Neural crest cell (in vitro differentiated cells): ENCODE data around the gene CGNL1. TPM values are rescaled to one million over a fixed set of nuclear protein-coding genes. Genes with fewer than 3 reads are reported as not detected.

Source experiments
- DNase-seq: peaks from one replicate; pipeline ENCODE4 v3.0.0; 2021; ENCODE audit warnings: low read depth, mixed read lengths, low spot score
- H3K27ac Mint-ChIP-seq: one replicate; pipeline ENCODE4 v1.8.0; 2021; ENCODE audit warnings: mild to moderate bottlenecking, mixed read lengths; ENCODE audit not compliant: unreplicated experiment
- H3K27me3 Mint-ChIP-seq: 2 replicates; pipeline ENCODE4 v1.8.0; 2021; ENCODE audit warnings: low read depth, mild to moderate bottlenecking, mixed read lengths
- H3K36me3 Mint-ChIP-seq: 2 replicates; pipeline ENCODE4 v1.8.0; 2021; ENCODE audit warnings: low read depth, mild to moderate bottlenecking, mixed read lengths
- H3K4me1 Mint-ChIP-seq: 2 replicates; pipeline ENCODE4 v1.8.0; 2021; ENCODE audit warnings: mixed read lengths
- H3K4me3 Mint-ChIP-seq: one replicate; pipeline ENCODE4 v1.8.0; 2021; ENCODE audit warnings: mild to moderate bottlenecking, mixed read lengths
- H3K9me3 Mint-ChIP-seq: 2 replicates; pipeline ENCODE4 v1.8.0; 2021; ENCODE audit warnings: mixed read lengths
- total RNA-seq: library from RNA; stranded (reverse); gene quantifications from 2 replicates; pipeline ENCODE4 v1.2.1, GENCODE V29; 2021
- TF ChIP-seq, protein P1 (sequence below): fragments of 200-600 bp; sonication (generic); conservative IDR thresholded peaks from 2 replicates; pipeline ENCODE4 v1.5.0; 2021; ENCODE audit warnings: antibody characterized with exemption, mild to moderate bottlenecking

CGNL1 gene
- total RNA-seq, 1 donor from 2014 or later = 1.2 TPM

DNA sequence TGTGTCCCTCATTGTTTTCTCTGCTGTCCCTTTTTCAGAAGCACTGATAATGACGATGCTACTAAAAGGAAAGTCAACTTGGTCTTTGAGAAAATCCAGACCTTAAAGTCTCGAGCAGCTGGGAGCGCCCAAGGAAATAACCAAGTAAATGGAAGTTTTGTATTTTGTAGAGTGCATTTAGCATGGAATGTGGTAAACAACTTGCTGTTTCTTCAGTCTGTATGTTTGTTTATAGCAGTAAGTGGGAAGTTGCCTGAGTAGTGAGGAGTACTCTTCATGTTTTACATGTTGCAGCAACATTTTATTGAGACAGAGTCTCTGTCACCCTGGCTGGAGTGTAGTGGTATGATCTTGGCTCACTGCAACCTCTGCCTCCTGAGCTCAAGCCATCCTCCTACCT lies 66.0 kb downstream of the CGNL1 start:
- Mint-ChIP-seq H3K4me3 (no peak overlapping the region), H3K27ac (no peak overlapping the region), H3K4me1 (peaks cover 13% of the 10 kb centered on the region), H3K9me3 (no peaks in the 10 kb centered on the region), H3K27me3 (no peaks in the 10 kb centered on the region), H3K36me3 (peaks cover 2% of the 10 kb centered on the region)
- no peak for DNase-seq
- TF ChIP-seq, protein P1, sequence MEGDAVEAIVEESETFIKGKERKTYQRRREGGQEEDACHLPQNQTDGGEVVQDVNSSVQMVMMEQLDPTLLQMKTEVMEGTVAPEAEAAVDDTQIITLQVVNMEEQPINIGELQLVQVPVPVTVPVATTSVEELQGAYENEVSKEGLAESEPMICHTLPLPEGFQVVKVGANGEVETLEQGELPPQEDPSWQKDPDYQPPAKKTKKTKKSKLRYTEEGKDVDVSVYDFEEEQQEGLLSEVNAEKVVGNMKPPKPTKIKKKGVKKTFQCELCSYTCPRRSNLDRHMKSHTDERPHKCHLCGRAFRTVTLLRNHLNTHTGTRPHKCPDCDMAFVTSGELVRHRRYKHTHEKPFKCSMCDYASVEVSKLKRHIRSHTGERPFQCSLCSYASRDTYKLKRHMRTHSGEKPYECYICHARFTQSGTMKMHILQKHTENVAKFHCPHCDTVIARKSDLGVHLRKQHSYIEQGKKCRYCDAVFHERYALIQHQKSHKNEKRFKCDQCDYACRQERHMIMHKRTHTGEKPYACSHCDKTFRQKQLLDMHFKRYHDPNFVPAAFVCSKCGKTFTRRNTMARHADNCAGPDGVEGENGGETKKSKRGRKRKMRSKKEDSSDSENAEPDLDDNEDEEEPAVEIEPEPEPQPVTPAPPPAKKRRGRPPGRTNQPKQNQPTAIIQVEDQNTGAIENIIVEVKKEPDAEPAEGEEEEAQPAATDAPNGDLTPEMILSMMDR = no peak

DNA sequence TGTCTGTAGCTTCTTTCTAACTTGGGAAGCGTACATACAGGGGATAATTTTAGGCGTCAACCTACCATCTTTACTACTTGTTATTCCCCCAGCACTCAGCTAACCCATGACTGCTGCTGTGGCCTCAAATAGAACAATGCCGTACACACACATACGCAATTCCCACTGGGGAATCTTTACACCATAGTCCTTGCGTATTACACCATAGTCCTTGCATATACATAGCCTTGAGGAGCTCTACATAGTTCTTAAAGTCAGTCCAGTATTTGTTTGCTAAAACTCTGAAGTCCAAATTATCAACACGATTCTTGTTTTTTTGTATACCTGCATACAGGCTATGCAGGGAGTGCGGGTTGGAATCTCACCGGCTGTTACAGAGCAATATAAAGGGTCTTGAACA lies 67.2 kb downstream of the CGNL1 start:
- H3K4me1 Mint-ChIP-seq = peaks cover 13% of the 10 kb centered on the region
- H3K4me3 Mint-ChIP-seq = no peak overlapping the region
- no peak overlapping the region for H3K27ac Mint-ChIP-seq
- TF ChIP-seq, protein P1 = no peak
- peaks cover 2% of the 10 kb centered on the region for H3K36me3 Mint-ChIP-seq
- no peaks in the 10 kb centered on the region for H3K27me3 Mint-ChIP-seq
- no peaks in the 10 kb centered on the region for H3K9me3 Mint-ChIP-seq
- DNase-seq = no peak

DNA sequence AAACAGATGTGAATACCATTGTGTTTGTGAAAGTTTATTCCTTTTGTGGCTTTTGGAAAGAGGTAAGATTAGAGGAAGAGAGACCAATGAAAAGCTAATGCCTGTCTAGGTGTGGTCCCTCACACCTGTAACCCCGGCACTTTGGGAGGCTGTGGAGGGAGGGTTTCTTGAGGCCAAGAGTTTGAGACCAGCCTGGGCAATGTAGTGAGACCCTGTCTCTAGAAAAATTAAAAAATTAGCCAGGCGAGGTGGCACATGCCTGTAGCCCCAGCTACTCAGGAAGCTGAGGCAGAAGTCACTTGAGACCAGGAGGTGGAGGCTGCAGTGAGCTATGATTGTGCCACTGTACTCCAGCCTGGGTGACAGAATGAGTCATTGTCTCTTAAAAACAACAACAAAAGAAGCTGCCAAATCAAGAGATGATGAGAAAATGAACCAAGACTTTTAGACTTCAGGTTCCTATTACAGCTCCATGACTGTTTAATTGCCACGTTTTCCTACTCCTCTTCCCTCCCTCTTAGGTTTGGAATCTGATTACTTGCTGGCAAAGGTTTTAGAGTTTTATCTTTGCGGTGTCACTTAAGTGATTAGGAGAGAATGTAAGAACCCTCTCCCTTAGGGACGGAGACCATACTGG lies 68.7 kb downstream of the CGNL1 start:
- TF ChIP-seq, protein P1 = no peak
- DNase-seq = no peak
- no peaks in the 10 kb centered on the region for H3K27me3 Mint-ChIP-seq
- H3K9me3 Mint-ChIP-seq = no peaks in the 10 kb centered on the region
- H3K27ac Mint-ChIP-seq = no peak overlapping the region
- no peak overlapping the region for H3K4me3 Mint-ChIP-seq
- no peaks in the 10 kb centered on the region for H3K36me3 Mint-ChIP-seq
- peaks cover 9% of the 10 kb centered on the region for H3K4me1 Mint-ChIP-seq

DNA sequence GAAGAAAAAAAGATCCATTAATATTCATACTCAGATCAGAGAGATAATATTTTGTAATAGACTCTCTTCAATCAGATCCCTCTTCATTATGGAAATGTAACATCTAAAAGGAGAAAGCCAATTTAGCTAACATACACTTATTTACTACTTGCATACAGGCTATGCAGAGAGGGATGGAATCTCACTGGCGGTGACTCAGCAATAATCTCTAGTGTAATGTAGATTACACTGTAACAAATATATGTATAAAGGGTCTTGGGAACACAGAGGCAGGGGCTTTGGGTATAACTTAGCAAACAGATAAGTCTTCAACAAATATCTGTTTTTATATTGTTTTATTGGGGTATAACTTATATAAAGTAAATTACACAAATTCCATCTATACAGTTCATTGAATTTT lies 69.6 kb downstream of the CGNL1 start:
- Mint-ChIP-seq H3K27me3 (no peaks in the 10 kb centered on the region), H3K4me1 (peaks cover 4% of the 10 kb centered on the region), H3K27ac (no peak overlapping the region), H3K9me3 (no peaks in the 10 kb centered on the region), H3K4me3 (no peak overlapping the region), H3K36me3 (no peaks in the 10 kb centered on the region)
- DNase-seq = no peak
- TF ChIP-seq, protein P1 = no peak

DNA sequence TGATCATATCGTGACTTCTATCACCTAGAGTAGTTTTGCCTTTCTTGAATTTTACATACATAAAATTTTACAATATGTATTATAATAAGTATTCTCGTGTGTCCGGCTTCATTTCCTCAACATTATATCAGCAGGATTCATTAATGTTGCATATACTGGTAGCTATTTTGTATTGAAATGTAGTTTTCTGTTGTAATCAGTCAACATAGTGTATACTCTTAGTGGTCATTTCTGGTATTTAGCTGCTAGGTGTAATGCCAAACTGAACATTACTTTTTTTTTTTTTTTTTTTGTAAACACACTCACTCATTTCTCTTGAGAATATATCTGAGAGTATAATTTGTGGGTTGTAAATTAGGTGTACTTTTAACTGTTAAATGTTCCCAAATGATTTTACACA lies 70.1 kb downstream of the CGNL1 start:
- no peak overlapping the region for H3K27ac Mint-ChIP-seq
- TF ChIP-seq, protein P1 = no peak
- peaks cover 4% of the 10 kb centered on the region for H3K4me1 Mint-ChIP-seq
- no peaks in the 10 kb centered on the region for H3K36me3 Mint-ChIP-seq
- H3K27me3 Mint-ChIP-seq = no peaks in the 10 kb centered on the region
- no peak overlapping the region for H3K4me3 Mint-ChIP-seq
- no peak for DNase-seq
- no peaks in the 10 kb centered on the region for H3K9me3 Mint-ChIP-seq
